DLD1 (cell line): ENCODE data around the gene GIMAP7.

Source experiments
- in situ Hi-C: cut with HindIII; loops from 2 replicates; pipeline ENCODE4 v1.10.0; 2017; ENCODE audit warnings: low sequenced_read_pairs

The GIMAP7 gene

DNA sequence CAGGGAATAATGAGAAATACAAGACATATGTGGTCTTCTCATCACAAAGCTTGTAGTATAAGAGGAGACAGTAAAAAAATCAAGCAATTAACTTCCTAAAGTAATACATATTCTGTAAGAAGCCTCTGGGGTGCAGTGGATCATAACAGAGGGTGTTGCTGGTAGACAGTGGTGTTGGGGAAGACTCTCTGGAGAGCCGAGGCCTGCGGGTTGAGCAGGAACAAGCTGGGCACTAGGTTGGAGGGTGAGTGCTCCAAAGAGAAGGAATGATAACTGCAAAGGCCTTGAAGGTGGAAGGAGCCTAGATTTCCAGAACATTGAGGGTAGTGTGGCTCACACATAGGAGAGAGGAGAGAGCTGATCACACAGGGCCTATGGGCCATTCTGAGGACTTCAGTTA, 54.0 kb downstream of the GIMAP7 start:
- in situ Hi-C loops: no loop called here

- in situ Hi-C loops: no loop called here
These were observed 54.7 kb downstream of the GIMAP7 start for GRCh38 chr7:150569245-150569955.
